ENCODE data around the gene BRPF3.

Gene BRPF3

DNA sequence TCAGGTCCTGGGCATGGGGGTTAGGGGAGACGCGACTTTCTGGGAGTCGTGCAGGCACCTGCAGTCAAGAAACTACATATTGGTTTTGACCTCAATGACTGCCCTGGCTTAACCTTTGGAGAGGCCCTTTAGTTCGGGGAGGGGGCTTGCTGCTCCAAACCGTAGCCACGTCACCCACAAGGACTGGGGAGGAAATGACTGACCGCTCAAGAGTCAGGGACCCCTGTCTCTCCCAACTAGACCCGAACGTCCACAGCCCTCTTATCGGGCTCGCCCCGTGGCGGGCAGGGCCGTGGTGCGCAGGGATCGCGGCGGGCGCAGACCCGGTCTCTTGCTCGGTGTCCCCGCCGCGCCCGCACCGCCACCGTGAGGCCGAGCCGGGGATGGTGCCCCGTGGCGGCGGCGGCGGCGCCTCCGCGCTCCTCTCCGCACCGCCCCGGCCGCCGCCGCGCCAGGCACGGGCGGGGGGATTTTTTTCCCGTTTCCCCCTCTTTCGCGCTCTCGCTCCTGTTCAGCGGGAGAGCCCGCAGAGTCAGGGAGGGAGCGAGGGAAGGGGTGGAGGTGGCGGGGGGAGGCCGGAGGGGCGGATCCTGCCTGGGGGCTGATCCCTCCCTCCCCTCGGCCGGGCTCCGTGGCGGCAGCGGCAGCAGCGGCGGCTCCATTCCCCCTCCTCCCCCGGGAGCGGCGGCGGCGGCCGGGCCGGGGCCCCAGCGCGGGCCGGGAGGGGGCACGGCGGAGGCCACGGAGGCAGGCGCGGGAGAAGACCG lies at the start of gene BRPF3:
Gene BRPF3, plus strand, starts transcription at position 632 of the 767 bp plus-strand sequence. CDS start 3,579 bp downstream, outside the sequence.
- peak; percentile 58 to 60 for DNase-seq (ENCODE audit: low read depth in 2 of 2)

DNA sequence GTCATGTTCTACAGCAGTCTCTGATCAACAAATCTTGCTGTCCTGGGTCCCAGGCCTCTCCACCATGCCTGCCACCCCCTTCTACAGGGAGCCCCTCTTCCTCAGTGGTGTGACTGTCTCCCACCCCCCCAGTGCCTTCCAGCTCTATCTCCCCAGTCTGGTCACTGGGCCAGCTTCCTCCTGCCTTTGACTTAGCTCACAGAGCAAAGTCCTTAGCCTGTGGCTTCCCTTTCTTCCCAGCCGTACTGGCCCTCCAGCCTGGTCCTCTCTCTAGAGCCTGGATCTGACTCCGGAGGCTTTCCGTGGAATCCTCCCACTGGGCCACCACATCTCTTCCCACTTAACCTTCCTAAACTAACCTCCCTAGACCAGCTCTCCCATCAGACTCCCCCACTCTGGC lies 49.2 kb upstream of the BRPF3 start:
- no peak for DNase-seq (ENCODE audit: low read depth in 2 of 2)

DNA sequence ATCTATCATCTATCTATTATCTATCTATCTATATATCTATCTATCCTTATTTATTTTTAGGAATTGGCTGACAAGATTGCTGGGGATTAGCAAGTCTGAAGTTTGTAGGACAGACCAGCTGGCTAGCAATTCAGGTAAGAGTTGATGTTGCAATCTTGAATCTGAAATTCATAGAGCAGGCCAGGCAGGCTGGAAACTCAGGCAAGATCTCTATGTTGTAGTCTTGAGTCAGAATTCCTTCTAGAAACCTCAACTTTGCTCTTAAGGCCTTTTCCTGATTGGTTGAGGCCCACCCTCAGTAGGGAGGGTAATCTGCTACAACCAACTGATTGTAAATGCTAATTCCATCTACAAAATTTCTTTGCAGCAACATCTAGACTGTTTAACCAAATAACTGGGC lies 47.1 kb upstream of the BRPF3 start:
- DNase-seq (ENCODE audit: low read depth in 2 of 2): no peak

DNA sequence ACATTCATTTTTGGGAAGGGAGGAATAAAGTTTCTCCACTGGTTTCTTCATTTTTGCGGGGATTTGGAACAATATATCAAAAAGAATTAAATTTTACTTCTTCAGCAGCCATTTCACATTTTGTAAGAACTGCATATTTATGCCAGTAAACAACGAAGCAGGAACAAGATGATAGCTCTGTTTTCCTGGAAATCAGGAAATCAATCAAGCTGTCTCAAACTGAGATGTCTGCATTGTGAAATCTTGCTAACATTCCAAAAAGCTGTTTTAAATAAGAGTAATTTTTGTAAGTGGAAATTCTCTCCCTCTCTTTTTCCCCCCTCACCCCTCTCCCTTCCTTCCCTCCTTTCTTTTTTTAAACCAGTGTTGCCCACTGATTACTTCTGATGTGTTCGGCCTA lies 46.3 kb upstream of the BRPF3 start:
- DNase-seq (ENCODE audit: low read depth in 2 of 2): no peak

DNA sequence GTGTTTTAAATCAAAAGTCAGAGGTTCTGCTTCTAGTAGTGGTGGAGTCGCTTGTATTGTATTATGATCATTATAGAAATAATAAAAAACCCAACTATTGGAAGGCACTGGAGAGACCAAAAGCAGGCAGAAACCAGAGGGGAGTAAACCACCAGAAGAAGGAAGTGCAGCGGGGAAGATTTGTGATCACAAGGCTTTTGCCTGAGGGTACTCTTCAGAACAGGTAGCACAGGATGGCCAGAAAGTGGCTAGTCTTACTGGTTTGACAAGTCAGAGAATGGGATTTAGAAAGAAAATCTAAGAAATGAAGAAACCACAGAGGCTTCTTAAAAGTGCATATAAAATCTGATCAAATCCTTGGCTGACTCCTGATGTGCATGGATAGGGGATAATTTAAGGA lies 42.3 kb upstream of the BRPF3 start:
- no peak for DNase-seq (ENCODE audit: low read depth in 2 of 2)

DNA sequence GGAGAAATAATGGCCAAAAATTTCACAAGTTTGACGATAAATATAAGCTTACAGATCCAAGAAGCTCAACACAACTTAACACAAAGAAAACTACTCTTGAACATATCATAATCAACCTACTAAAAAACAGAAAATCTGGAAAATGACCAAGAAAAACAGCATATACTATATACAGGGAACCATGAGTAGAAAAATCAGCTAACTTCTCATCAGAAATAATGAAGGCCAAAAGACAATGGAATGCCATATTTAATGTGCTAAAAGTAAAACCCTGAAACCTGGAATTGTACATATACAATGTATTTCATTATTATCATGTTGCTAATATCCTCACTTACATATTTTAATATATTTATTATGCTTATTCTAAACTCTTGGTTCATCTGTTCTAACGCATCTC lies 40.9 kb upstream of the BRPF3 start:
- DNase-seq (ENCODE audit: low read depth in 2 of 2): no peak

DNA sequence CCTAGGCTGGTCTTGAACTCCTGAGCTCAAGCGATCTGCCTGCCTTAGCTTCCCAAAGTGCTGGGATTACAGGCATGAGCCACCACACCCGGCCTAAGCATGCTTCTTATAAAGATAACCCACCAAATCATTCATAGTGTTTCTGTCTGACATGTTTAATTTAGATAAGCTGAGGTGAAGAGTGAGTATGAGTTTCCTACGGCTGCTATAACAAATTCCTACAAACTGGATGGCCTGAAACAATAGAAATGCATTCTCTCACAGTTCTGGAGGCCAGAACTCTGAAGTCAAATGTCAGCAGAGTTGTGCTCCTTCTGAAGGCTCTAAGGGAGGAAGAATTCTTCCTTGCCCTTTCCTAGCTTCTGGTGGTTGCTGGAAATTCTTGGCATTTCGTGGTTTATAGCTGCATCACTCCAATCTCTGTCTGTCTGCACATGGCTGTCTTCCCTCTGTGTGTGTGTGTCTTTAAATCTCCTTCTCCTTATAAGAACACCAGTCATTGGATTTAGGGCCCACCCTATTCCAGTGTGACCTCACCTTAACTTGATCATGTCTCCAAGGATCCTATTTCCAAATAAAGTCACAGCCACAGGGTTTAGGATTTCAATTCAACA lies 36.3 kb upstream of the BRPF3 start:
- no peak for DNase-seq (ENCODE audit: low read depth in 2 of 2)

DNA sequence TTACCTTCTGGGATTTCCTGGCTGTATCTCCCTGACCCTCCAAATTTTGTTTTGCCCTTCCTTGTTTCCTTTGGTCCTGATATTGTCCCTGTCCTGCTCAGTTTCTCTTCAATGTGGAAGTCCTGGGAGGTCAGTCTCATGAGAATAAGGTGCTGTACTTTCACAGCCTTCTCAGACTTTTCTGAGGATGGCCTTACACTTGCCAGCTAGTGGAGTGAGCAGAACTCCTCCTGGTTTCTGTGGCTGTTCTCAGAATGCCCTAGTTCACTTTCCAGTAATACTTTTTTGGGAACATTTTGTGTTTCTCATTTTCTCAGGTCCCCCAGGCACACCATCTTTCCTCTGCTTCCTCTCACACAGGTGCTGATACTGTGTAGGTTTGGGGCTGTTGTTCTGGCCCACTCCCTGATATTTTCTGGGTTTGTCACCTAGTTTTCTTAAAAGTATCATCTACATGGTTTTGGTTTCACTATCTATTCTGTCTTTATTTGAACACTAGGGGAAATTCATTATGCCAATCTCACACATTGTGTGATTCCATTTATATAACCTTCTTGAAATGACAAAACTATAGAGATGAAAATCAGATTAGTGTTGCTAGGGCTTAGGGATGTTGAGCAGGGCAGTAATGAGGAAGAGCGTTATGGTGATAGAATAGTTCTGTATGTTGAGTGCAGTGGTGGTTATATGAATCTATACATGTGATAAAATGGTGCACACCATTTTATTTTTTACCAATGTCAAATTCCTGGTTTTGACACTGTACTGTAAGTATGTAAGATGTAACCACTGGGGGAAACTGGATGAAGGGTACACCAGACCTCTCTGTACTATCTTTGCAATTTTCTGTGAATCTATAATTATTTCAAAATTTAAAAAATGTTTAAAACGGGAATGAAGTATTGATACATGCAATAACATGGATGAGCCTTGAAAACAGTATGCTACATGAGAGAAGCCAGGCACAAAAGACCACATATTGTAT lies 27.2 kb upstream of the BRPF3 start:
- no peak for DNase-seq (ENCODE audit: low read depth in 2 of 2)

DNA sequence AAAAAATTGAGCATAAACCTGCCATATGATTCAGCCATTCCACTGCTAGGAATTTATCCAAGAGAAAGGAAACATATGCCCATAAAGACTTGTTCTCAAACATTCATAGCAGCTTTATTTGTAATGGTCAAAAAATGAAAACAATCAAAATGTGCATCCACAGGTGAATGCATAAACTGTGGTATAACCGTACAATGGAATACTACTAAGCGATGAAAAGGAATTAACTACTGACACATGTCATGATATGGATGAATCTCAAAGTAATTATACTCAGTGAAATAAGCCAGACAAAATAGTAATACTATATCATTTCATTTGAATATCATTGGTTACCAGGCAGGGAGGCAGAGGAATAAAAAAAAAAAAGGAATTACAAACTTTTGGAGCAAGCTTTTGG lies 25.8 kb upstream of the BRPF3 start:
- DNase-seq (ENCODE audit: low read depth in 2 of 2): no peak

DNA sequence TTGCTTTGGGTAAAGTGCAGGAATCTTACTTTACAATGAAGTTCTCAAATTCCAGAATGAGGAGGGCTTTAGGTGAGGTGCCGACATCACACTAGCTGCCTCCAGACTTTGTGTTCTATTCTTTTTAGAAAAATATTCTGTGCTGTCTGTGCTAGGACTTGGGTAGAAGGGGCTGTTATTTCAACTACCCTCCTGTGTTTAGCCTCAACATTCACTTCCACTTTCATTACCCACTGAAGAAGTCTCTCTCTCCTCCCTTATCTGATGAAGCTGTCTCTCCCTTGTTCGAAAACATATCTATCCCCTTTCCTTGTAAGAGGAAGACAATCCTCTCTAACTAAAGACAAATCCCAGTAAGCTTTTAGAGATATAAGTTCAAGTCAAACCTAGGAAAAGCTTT lies 25.0 kb upstream of the BRPF3 start:
- no peak for DNase-seq (ENCODE audit: low read depth in 2 of 2)

DNA sequence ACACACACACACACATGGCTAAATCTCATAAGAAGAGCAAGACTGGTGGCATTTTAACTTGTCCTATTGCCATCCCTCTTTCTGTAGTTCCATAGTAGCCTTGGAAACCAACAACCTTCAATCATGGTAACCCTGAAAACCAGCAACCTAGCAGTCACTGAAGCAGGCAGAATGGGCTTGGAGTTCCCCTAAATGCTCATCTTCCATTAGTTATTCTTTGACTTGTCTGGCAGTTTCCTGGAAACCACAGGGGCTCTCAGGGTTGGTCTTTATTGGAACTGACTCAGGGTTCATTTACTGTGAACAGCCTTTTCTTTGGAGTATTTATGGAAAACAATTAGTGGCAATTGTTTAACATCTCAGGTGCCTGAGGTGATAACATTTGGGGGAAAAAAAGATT lies 19.4 kb upstream of the BRPF3 start:
- no peak for DNase-seq (ENCODE audit: low read depth in 2 of 2)

DNA sequence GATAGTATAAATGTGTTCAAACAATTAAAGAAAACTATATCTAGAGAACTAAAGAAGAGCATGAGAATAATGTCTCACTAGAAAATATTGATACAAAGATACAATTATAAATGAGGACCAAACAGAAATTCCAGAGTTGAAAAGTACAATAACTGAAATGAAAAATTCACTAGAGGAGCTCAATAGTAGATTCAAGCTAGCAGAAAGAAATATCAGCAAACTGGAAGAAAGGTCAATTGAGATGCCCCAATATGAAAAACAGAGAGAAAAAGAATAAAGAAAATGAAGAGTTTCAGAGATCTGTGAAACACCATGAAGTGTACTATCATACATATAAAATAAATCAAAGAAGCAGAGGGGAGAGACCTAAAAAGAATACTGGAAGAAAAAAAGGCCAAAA lies 18.0 kb upstream of the BRPF3 start:
- DNase-seq (ENCODE audit: low read depth in 2 of 2): no peak

DNA sequence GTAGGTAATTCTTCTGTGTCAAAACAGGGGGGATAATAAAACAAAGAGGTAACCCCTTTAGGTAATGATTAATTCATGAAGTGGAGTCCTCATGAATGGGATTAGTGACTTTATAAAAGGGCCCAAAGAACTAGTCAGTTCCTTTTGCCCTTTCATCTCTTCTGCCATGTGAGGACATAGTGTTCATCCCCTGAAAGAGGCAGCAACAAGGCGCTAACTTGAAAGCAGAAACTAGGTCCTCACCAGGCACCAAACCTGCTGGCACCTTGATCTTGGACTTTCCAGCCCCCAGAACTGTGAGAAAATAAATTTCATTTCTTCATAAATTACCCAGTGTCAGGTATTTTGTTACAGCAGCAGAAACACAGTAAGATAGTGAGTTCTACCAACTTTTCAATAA lies 16.4 kb upstream of the BRPF3 start:
- no peak for DNase-seq (ENCODE audit: low read depth in 2 of 2)

DNA sequence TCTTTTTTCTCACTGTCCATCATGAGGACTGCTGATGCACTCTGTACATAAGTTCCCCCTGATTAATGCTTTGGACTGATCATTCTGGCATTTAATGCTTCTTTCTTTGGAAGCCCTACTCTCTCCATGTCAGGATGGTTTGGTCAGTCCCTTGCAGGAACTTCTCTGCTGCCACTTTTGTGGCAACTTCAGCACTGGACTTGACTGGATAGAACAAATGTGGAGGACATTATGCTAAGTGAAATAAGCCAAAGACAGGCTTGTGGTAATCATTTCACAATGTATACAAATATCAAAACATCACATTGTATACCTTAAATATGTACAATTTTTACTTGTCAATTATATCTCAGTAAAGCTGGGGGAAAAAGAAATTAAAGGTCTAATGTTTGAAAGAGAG lies 12.2 kb upstream of the BRPF3 start:
- no peak for DNase-seq (ENCODE audit: low read depth in 2 of 2)

DNA sequence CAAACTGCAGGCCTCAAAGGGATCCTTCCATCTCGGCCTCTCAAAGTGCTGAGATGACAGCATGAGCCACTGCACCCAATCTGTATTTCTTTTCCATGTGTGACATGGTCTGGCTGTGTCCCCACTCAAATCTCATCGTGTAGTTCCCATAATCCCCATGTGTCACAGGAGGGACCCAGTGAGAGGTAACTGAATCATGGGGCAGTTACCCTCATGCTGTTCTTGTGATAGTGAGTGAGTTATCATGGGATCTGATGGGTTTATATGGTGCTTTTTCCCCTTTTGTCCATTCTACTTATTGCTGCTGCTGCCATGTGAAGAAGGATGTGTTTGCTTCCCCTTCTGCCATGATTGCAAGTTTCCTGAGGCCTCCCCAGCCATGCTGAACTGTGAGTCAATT lies 10.3 kb upstream of the BRPF3 start:
- no peak for DNase-seq (ENCODE audit: low read depth in 2 of 2)

DNA sequence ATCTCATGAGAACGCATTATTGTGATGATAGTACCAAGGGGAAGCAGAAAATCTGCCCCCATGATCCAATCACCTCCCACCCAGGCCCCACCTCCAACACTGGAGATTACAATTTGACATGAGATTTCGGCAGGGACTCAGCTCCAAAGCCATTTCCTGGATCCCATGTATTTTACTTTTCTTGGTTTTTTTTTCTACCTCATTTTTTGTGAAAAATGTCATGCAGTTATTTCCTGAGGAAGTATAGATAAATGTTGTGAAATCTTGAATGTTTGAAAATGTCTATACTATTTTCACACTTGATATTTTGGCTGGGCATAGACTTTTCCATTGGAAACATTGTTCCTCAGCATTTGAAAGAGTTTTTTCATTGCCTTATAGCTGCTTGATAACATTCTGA lies 9.1 kb upstream of the BRPF3 start:
- no peak for DNase-seq (ENCODE audit: low read depth in 2 of 2)

DNA sequence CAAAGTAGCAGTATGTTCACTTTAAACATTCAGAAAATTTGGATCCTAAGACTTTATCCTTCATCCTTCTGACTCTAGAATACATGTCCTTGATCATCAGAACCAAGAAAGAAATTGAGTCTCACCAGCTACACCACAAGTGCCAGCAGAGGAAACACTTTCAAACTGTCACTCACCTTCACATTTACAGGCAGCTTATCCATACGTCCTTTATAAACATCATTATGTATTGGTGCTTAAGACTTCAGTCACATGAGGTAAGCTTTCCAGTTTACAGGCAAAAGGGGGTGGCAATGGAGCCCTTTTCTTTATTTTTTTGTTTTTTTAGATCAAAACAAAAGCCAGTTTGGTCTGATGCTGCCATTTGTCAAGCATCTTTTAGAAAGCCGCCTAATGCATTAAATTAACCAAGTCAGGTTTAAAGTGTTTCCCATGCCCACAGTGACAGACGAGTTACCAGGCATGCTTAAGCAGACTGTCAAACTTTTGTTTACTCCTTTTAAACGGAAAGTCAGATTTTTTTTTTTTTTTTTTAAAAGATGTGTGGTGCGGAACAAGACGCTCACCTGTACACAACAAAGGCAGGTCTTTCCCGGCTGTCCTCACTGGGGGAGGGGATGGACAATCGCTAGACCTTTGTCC lies 952 bp upstream of the BRPF3 start:
- no peak for DNase-seq (ENCODE audit: low read depth in 2 of 2)

DNA sequence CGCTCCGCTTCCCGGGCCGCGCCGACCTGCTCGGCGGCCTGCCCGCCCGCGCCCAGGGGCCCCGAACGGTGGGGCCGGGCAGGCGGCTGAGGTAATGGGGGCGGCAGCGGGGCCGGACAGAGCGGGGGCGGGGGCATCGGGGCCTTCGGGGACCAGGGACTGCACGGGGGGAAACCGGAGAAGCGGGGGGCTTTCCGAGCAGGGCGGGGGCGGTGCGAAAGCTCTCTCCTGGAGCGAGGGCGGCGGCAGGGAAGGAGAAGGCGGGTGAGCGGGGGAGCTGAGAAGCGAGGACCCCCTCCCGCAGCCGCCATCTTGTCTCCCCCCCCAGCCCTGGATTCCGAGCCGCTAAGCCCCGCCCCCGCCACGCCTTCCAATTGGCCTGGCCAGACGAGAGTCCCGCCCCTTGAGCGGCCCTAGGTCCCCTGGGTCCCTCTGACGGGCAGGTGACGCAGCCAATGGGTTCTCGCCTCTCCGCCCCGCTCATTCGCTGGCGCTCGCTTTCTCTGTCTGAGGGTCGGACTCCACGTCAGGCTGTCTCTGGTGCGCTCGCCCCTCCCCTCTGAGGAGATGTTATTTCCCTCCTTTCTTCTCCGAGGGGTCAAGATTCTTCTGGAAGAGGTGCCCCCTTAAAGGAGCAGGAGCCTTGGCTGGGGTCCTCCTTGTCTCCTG lies 470 bp downstream of the BRPF3 start:
- DNase-seq (ENCODE audit: low read depth in 2 of 2): peak; percentile 100

DNA sequence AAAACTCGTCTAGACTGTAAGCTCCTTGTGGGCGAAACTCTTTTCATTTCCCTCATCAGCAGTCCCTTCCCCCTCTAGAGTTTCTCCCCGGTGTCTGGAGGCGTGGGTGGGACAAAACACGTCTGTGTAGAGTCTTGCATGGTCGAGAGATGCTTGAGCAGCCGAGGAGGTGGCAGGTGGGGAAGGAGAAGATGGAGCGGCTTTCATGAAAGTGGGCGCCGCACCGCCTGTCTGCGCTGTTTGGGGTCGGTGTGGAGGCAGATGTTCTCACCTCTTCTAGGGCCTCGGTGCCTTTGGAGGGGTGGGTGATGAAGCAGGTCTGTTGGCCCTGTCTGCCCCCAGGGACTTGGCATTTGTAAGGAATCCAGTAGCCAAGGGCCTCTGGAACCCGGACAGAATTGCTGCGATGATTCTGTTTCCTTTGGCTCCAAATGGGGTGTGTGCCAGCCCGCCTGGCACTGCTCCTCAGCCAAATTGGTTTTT lies 1.2 kb downstream of the BRPF3 start:
- DNase-seq (ENCODE audit: low read depth in 2 of 2): no peak

DNA sequence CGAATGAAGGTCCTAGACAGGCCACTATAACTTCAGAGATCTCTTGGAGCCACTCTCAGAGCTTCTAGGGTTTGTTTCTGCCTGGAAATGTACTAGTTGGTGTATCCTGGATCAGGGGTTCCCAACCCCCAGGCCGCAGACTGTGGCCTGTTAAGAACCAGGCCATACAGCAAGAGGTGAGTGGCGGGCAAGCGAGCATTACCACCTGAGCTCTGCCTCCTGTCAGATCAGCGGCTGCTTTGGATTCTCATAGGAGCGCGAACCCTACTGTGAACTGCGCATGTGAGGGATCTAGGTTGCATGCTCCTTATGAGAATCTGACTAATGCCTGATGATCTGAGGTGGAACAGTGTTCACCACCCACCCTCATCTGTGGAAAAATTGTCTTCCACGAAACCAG lies 2.4 kb downstream of the BRPF3 start:
- DNase-seq (ENCODE audit: low read depth in 2 of 2): no peak

DNA sequence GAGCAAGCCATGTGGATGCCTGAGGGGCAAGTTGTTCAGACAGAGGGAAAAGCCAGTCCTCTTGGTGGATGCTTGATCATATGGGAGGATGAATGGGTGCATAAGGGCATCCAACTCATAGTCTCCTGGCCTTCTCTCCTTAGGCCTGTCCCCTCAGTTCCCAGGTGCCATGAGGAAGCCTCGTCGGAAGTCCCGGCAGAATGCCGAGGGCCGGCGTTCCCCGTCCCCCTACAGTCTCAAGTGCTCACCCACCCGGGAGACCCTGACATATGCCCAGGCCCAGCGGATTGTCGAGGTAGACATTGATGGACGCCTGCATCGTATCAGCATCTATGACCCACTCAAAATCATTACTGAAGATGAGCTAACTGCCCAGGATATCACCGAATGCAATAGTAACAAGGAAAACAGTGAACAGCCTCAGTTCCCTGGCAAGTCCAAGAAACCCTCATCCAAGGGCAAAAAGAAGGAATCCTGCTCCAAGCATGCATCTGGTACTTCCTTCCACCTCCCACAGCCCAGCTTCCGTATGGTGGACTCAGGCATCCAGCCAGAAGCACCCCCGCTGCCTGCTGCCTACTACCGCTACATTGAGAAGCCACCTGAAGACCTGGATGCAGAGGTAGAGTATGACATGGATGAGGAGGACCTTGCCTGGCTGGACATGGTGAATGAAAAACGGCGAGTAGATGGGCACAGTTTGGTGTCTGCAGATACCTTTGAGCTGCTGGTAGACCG lies 3.8 kb downstream of the BRPF3 start:
- no peak for DNase-seq (ENCODE audit: low read depth in 2 of 2)

All from activated CD4-positive, alpha-beta T cell treated with anti-CD3 and anti-CD28 coated beads for 24 hours (primary cell).